B cell (primary cell): Measurements from ENCODE around the gene TCL1A. TPM values are rescaled to one million over a fixed set of nuclear protein-coding genes. Genes with fewer than 3 reads are reported as not detected.
A peak's percentile ranks its signal among the peaks of the same experiment; 100 is the strongest.
"Not testable (repeated sequence)": the region's sequence is repeated elsewhere in the genome, so short reads cannot be mapped to it uniquely, and the experiment has no call there.

Source experiments
- ATAC-seq: fragments of 200-7000 bp; cut with Tn5 transposase; one replicate; pipeline ENCODE4 v1.10.0; 2021; ENCODE audit warnings: low read depth, mild to moderate bottlenecking, moderate number of reproducible peaks, moderate library complexity
- CTCF ChIA-PET: fragments of 350-600 bp; sonication (Branson Sonifier 250); formaldehyde crosslinking; loops from one replicate; lab custom pipeline; 2021; ENCODE audit warnings: antibody characterized with exemption, inconsistent platforms; lab: Charles Lee
- POLR2A ChIA-PET: fragments of 350-600 bp; sonication (Branson Sonifier 250); formaldehyde crosslinking; loops from one replicate; lab custom pipeline; 2021; ENCODE audit warnings: antibody characterized with exemption; lab: Charles Lee
- DNase-seq: peaks from one replicate; pipeline ENCODE4 v3.0.0; 2013
- H2AFZ ChIP-seq: 2 replicates; pipeline ENCODE4 v1.6.1; 2012; ENCODE audit warnings: mild to moderate bottlenecking, low read depth, low read length; ENCODE audit not compliant: insufficient read depth, poor library complexity, severe bottlenecking
- H3K27ac ChIP-seq, 2 donors: 1 replicate in 1 of 2; 2 replicates in 1 of 2; pipeline ENCODE4 v1.5.1; 2012 to 2013; ENCODE audit warnings: low read length in 2 of 2, mild to moderate bottlenecking in 2 of 2, moderate library complexity in 1 of 2
- H3K27me3 ChIP-seq, 4 experiments: fragments of 200-600 bp in 1 of 4; sonication (generic) in 1 of 4; replicated peaks in 1 of 4; 1 replicate in 2 of 4; 2 replicates in 2 of 4; pipeline versions ENCODE4 v1.6.1 to v1.7.0; 2013 to 2016; ENCODE audit warnings: low read length in 3 of 4, mild to moderate bottlenecking in 2 of 4, mixed read lengths in 1 of 4, moderate library complexity in 1 of 4; ENCODE audit not compliant: insufficient read depth in 4 of 4, control insufficient read depth in 3 of 4; ENCODE audit errors: control extremely low read depth in 1 of 4
- H3K36me3 ChIP-seq, 2 experiments: replicated peaks in 1 of 2; 1 replicate in 1 of 2; 2 replicates in 1 of 2; pipeline versions ENCODE4 v1.6.1 to v1.7.1; 2013; ENCODE audit warnings: low read length in 1 of 2; ENCODE audit not compliant: insufficient read depth in 2 of 2, control insufficient read depth in 1 of 2; ENCODE audit errors: control extremely low read depth in 1 of 2, extremely low read depth in 1 of 2
- H3K4me1 ChIP-seq, 2 donors: fragments of 200-600 bp in 1 of 2; sonication (generic) in 1 of 2; 1 replicate in 1 of 2; 2 replicates in 1 of 2; pipeline versions ENCODE4 v1.5.1 to v1.6.1; 2013 to 2017; ENCODE audit warnings: low read length in 2 of 2; ENCODE audit not compliant: control insufficient read depth in 2 of 2, insufficient read depth in 2 of 2
- H3K4me2 ChIP-seq: replicated peaks from 2 replicates; pipeline ENCODE3; 2012; ENCODE audit warnings: mild to moderate bottlenecking, low read depth, low read length; ENCODE audit not compliant: poor library complexity, severe bottlenecking
- H3K4me3 ChIP-seq, 5 experiments: fragments of 200-600 bp in 1 of 5; sonication (generic) in 1 of 5; 1 replicate in 3 of 5; 2 replicates in 2 of 5; pipeline versions ENCODE4 v1.5.1 to v1.7.0; 2011 to 2016; ENCODE audit warnings: low read length in 4 of 5, mild to moderate bottlenecking in 4 of 5, low read depth in 2 of 5, control low read depth in 1 of 5, moderate library complexity in 1 of 5; ENCODE audit not compliant: insufficient read depth in 1 of 5; ENCODE audit errors: control extremely low read depth in 1 of 5, extremely low read depth in 1 of 5
- H3K79me2 ChIP-seq: fragments of 200-600 bp; sonication (generic); one replicate; pipeline ENCODE4 v1.6.0; 2016; ENCODE audit warnings: low read length; ENCODE audit not compliant: control insufficient read depth, insufficient read depth
- H3K9ac ChIP-seq: fragments of 200-600 bp; sonication (generic); 2 replicates; pipeline ENCODE4 v1.6.1; 2017; ENCODE audit warnings: mild to moderate bottlenecking, low read length, moderate library complexity
- H3K9me3 ChIP-seq, 3 donors: one replicate each; pipeline versions ENCODE4 v1.6.1 to v1.7.1; 2013; ENCODE audit warnings: low read length in 2 of 3; ENCODE audit not compliant: control insufficient read depth in 2 of 3, insufficient read depth in 1 of 3; ENCODE audit errors: control extremely low read depth in 1 of 3
- H4K20me1 ChIP-seq: 2 replicates; pipeline ENCODE4 v1.6.0; 2012; ENCODE audit warnings: mild to moderate bottlenecking, low read length; ENCODE audit not compliant: insufficient read depth, control insufficient read depth, poor library complexity, severe bottlenecking
- H3K27ac Mint-ChIP-seq: one replicate; pipeline ENCODE4 v1.8.0; 2021; ENCODE audit warnings: mixed read lengths
- H3K27me3 Mint-ChIP-seq: one replicate; pipeline ENCODE4 v1.8.0; 2021; ENCODE audit warnings: mixed read lengths
- H3K4me1 Mint-ChIP-seq: one replicate; pipeline ENCODE4 v1.8.0; 2021; ENCODE audit warnings: mixed read lengths
- H3K4me3 Mint-ChIP-seq: one replicate; pipeline ENCODE4 v1.8.0; 2021; ENCODE audit warnings: mixed read lengths
- H3K9me3 Mint-ChIP-seq: one replicate; pipeline ENCODE4 v1.8.0; 2022; ENCODE audit warnings: mixed read lengths; ENCODE audit not compliant: insufficient read depth
- CTCF ChIP-seq: fragments of 200-600 bp; IDR thresholded peaks from one replicate; pipeline ENCODE4 v1.8.0; 2022; ENCODE audit warnings: antibody characterized with exemption, mild to moderate bottlenecking
- EZH2 ChIP-seq: IDR thresholded peaks from 2 replicates; pipeline ENCODE4 v1.6.1; 2012; ENCODE audit warnings: borderline replicate concordance, low read depth, mild to moderate bottlenecking, moderate library complexity, low read length; ENCODE audit not compliant: insufficient read depth, poor library complexity, severe bottlenecking
- WGBS: methylation state at CpG from one replicate; pipeline ENCODE4 v1.1.5; 2013; ENCODE audit warnings: missing lambda C conversion rate; ENCODE audit not compliant: insufficient coverage; 5-methylcytosine and 5-hydroxymethylcytosine counted together
- intact Hi-C: fragments of 100-400 bp; cut with micrococcal nuclease; formaldehyde crosslinking; loops from one replicate; pipeline ENCODE4 v1.10.0; 2022
- polyA plus RNA-seq: library from polyadenylated mRNA; depleted of rRNA; stranded (reverse); fragments of >200 nt; gene quantifications from 2 replicates; pipeline ENCODE4 v1.2.3, GENCODE V29; 2012
- total RNA-seq, 2 donors: library from RNA; stranded (reverse); fragments of 120-200 nt in 1 of 2; gene quantifications; 1 replicate in 1 of 2; 2 replicates in 1 of 2; pipeline versions ENCODE4 v1.2.3 to v1.2.4, GENCODE V29; 2013 to 2022

TCL1A gene
- total and polyA plus RNA-seq, 2 donors (not counting 1 experiment from before 2014, with no cell fraction given) = 272 to 770 TPM

GRCh38 chr14:95666450-95666849 is 47.5 kb downstream of the TCL1A start:
- WGBS = 32% methylated on average over 5 of the region's 5 CpGs
- CTCF ChIA-PET = interaction anchor here (1.6 to 4.6 kb wide), 7 partner anchors 14 to 109 kb away, joined by 3 to 31 read pairs (median 12); no protein-coding TSS in a partner anchor
- H3K4me3 Mint-ChIP-seq = peak overlapping the region; percentile 90
- Histone ChIP-seq H3K79me2 (peaks cover 22% of the 10 kb centered on the region), H2AFZ (no peak overlapping the region), H3K9ac (peak overlapping the region; percentile 49), H3K9me3 (no peaks in the 10 kb centered on the region), H3K4me3 (peak overlapping the region; percentile 12 to 50 (median 38)), H4K20me1 (no peaks in the 10 kb centered on the region), H3K36me3 (peaks cover 0 to 11% of the 10 kb centered on the region in 2 experiments), H3K4me1 (peaks cover 85 to 89% of the 10 kb centered on the region in 2 donors), H3K27me3 (no peaks in the 10 kb centered on the region), H3K4me2 (peak overlapping the region; percentile 60), H3K27ac (peak overlapping the region; percentile 45 to 69)
- ATAC-seq (no peak), DNase-seq (no peak)
- peaks cover 32% of the 10 kb centered on the region for H3K27me3 Mint-ChIP-seq
- intact Hi-C loops = loop anchor here (5.0 kb wide), 2 partner anchors 61 to 89 kb away; no protein-coding TSS in a partner anchor
- H3K9me3 Mint-ChIP-seq = no peaks in the 10 kb centered on the region
- POLR2A ChIA-PET = interaction anchor here (1.0 to 2.4 kb wide), 6 partner anchors 19 to 55 kb away, joined by 3 to 12 read pairs (median 5); no protein-coding TSS in a partner anchor
- H3K4me1 Mint-ChIP-seq = peaks cover 90% of the 10 kb centered on the region
- TF ChIP-seq CTCF (no peak), EZH2 (no peak)
- H3K27ac Mint-ChIP-seq = peak overlapping the region; percentile 97

GRCh38 chr14:95665530-95665929 is 48.4 kb downstream of the TCL1A start:
- Histone ChIP-seq H3K27ac (peak overlapping the region; percentile 69 to 78), H3K9ac (peak overlapping the region; percentile 49), H3K79me2 (peaks cover 18% of the 10 kb centered on the region), H3K4me2 (peak overlapping the region; percentile 60), H3K4me3 (peak overlapping the region in 4 of 5 experiments; percentile 20 to 44 (median 32)), H3K36me3 (peaks cover 0 to 11% of the 10 kb centered on the region in 2 experiments), H3K4me1 (peaks cover 80 to 93% of the 10 kb centered on the region in 2 donors)
- ATAC-seq = peak; percentile 23
- CTCF ChIA-PET = interaction anchor here (0.8 to 4.6 kb wide), 13 partner anchors 9 to 110 kb away, joined by 3 to 31 read pairs (median 7); partner anchors contain the start of gene TCL1B
- H3K4me3 Mint-ChIP-seq = peak overlapping the region; percentile 90
- not testable (repeated sequence) for H3K27me3 ChIP-seq, H2AFZ ChIP-seq, H3K9me3 Mint-ChIP-seq, H3K9me3 ChIP-seq, H4K20me1 ChIP-seq
- peak overlapping the region; percentile 97 for H3K27ac Mint-ChIP-seq
- H3K27me3 Mint-ChIP-seq = peaks cover 40% of the 10 kb centered on the region
- peaks cover 91% of the 10 kb centered on the region for H3K4me1 Mint-ChIP-seq
- peak; percentile 25 for DNase-seq
- WGBS = 0% methylated on average over 2 of the region's 8 CpGs
- intact Hi-C loops = loop anchor here (5.0 kb wide), 2 partner anchors 62 to 88 kb away; no protein-coding TSS in a partner anchor
- POLR2A ChIA-PET = interaction anchor here (0.7 to 2.6 kb wide), 9 partner anchors 17 to 170 kb away, joined by 3 to 25 read pairs (median 5); no protein-coding TSS in a partner anchor
